Gastrocnemius medialis (tissue), 4 donors: ENCODE measurements around the gene ZNF584.

Experiments used
- POLR2A ChIP-seq, 2 donors: fragments of 450-650 bp; IDR thresholded peaks; one replicate each; pipeline ENCODE4 v1.6.1; 2017; ENCODE audit warnings: antibody characterized with exemption in 2 of 2, mild to moderate bottlenecking in 2 of 2, moderate library complexity in 2 of 2
- TF ChIP-seq, protein P1 (sequence below), 5 experiments: fragments of 450-650 bp in 3 of 5; fragments of 200-600 bp in 2 of 5; sonication (generic) in 2 of 5; IDR thresholded peaks in 4 of 5; conservative IDR thresholded peaks in 1 of 5; 1 replicate in 4 of 5; 2 replicates in 1 of 5; pipeline ENCODE4 v1.5.1; 2016 to 2019; ENCODE audit warnings: antibody characterized with exemption in 5 of 5, mild to moderate bottlenecking in 3 of 5, moderate library complexity in 3 of 5

DNA sequence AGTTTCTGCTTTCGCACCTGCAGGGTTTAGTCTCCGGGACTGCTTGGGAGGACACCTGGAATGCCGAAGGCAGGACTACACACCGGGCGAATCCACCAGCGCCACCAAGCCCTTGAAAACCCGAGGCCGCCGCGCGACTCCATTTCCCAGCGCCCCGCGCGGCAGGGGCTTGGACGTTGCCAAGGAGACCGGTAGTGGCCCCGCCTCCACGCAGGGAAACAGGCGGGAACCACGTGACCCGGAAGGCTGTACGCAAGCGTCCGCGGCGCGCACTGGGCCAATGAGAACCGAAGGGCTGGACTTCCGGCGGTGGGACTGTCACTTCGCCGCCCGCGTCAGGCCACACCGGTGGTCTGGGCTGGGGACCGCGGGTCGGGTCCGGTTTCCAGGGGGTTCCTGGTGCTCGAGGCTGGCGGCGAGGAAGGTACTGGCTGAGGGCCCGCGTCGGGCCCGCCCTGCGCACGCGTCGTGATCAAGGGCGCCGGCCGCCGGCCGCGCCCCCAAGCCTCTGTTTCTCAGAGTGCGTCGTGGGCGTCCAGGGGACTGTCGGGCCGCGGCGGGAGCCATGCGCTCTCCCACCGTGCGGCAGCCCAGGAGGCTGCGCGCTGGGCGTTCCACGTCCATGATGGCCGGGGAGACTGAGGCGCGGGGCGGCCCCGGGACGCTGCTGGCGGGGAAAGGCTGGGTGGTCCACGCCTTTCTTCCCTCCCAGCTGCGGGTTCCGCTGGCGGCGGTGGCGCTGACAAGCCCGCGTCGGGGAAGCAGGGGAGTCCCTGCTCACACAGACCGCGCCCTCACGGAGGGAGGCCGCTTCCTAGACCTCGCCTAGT is 58.5 kb downstream of the ZNF584 start, which contains the start of gene ZNF324:
- TF ChIP-seq, protein P1, sequence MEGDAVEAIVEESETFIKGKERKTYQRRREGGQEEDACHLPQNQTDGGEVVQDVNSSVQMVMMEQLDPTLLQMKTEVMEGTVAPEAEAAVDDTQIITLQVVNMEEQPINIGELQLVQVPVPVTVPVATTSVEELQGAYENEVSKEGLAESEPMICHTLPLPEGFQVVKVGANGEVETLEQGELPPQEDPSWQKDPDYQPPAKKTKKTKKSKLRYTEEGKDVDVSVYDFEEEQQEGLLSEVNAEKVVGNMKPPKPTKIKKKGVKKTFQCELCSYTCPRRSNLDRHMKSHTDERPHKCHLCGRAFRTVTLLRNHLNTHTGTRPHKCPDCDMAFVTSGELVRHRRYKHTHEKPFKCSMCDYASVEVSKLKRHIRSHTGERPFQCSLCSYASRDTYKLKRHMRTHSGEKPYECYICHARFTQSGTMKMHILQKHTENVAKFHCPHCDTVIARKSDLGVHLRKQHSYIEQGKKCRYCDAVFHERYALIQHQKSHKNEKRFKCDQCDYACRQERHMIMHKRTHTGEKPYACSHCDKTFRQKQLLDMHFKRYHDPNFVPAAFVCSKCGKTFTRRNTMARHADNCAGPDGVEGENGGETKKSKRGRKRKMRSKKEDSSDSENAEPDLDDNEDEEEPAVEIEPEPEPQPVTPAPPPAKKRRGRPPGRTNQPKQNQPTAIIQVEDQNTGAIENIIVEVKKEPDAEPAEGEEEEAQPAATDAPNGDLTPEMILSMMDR (IDR thresholded peaks at IDR 0.05 in 4 of 5, conservative IDR thresholded peaks at IDR 0.05 in 1 of 5) = no peak
- peak; percentile 63 to 71 for TF ChIP-seq POLR2A (IDR thresholded peaks at IDR 0.05)
